Right atrium auricular region (tissue), 2 donors: Measurements from ENCODE around the gene FAM81A. TPM values are rescaled to one million over a fixed set of nuclear protein-coding genes. Genes with fewer than 3 reads are reported as not detected.
A peak's percentile ranks its signal among the peaks of the same experiment; 100 is the strongest.

ENCODE experiments used
- DNase-seq: peaks from one replicate; pipeline ENCODE4 v3.0.0-alpha.2; 2019; ENCODE audit warnings: low spot score
- H3K27ac ChIP-seq, 2 donors: fragments of 200-600 bp; sonication (generic); 1 replicate in 1 of 2; 2 replicates in 1 of 2; pipeline ENCODE4 v1.5.1; 2016 to 2019
- H3K27me3 ChIP-seq, 2 donors: fragments of 200-600 bp; sonication (generic); one replicate each; pipeline versions ENCODE4 v1.5.1 to v1.6.0; 2017 to 2019
- H3K36me3 ChIP-seq: fragments of 200-600 bp; sonication (generic); one replicate; pipeline ENCODE4 v1.5.1; 2016
- H3K4me1 ChIP-seq, 2 donors: fragments of 200-600 bp; sonication (generic); one replicate each; pipeline versions ENCODE4 v1.5.1 to v1.6.0; 2017 to 2019
- H3K4me3 ChIP-seq, 2 donors: fragments of 200-600 bp; sonication (generic); 1 replicate in 1 of 2; 2 replicates in 1 of 2; pipeline ENCODE4 v1.5.1; 2017 to 2019; ENCODE audit warnings: mild to moderate bottlenecking in 1 of 2, moderate library complexity in 1 of 2
- H3K9me3 ChIP-seq, 2 donors: fragments of 200-600 bp; sonication (generic); one replicate each; pipeline ENCODE4 v1.5.1; 2019
- CTCF ChIP-seq, 2 donors: fragments of 200-600 bp; sonication (generic); IDR thresholded peaks; one replicate each; pipeline ENCODE4 v1.5.1; 2019; ENCODE audit warnings: antibody characterized with exemption in 2 of 2
- total RNA-seq, 2 donors: library from RNA; depleted of rRNA; stranded (reverse); fragments of >200 nt; gene quantifications; one replicate each; pipeline ENCODE4 v1.1.0, GENCODE V29; 2016

Gene FAM81A
- total RNA-seq: 1 to 10 TPM in 1 of 2 donors, under 1 TPM in 1; 0.98 to 2.0 TPM

- H3K4me1 ChIP-seq: peaks cover 0 to 17% of the 10 kb centered on the region in 2 donors
- H3K4me3 ChIP-seq: peak within 1 kb of the TSS; percentile 44 to 61
- DNase-seq: peak; percentile 72
- no peak for TF ChIP-seq CTCF (IDR thresholded peaks at IDR 0.05)
- peak within 1 kb of the TSS; percentile 22 to 56 for H3K27ac ChIP-seq
- H3K9me3 ChIP-seq: no peaks in the 10 kb centered on the region
- no peaks in the 10 kb centered on the region for H3K27me3 ChIP-seq
- H3K36me3 ChIP-seq: no peaks in the 10 kb centered on the region
These were observed at the start of gene FAM81A for GRCh38 chr15:59437817-59438624. FAM81A (plus strand) TSS chr15:59438186; CDS start chr15:59458627, 20,441 bp downstream.

GRCh38 chr15:59388670-59389069 lies 49.3 kb upstream of the FAM81A start:
- no peak for DNase-seq
- H3K27me3 ChIP-seq: no peaks in the 10 kb centered on the region
- H3K36me3 ChIP-seq: no peaks in the 10 kb centered on the region
- H3K9me3 ChIP-seq: no peaks in the 10 kb centered on the region
- H3K4me3 ChIP-seq: no peak overlapping the region
- TF ChIP-seq CTCF (IDR thresholded peaks at IDR 0.05): no peak
- no peaks in the 10 kb centered on the region for H3K4me1 ChIP-seq
- no peak overlapping the region for H3K27ac ChIP-seq

- TF ChIP-seq CTCF (IDR thresholded peaks at IDR 0.05): no peak
These were observed 45.7 kb upstream of the FAM81A start for GRCh38 chr15:59392299-59392698.

GRCh38 chr15:59394166-59394661 lies 43.8 kb upstream of the FAM81A start:
- no peak for DNase-seq
- no peak overlapping the region for H3K4me3 ChIP-seq
- no peaks in the 10 kb centered on the region for H3K36me3 ChIP-seq
- H3K4me1 ChIP-seq: no peaks in the 10 kb centered on the region
- H3K27me3 ChIP-seq: no peaks in the 10 kb centered on the region
- no peak for TF ChIP-seq CTCF (IDR thresholded peaks at IDR 0.05)
- no peaks in the 10 kb centered on the region for H3K9me3 ChIP-seq
- H3K27ac ChIP-seq: no peak overlapping the region

More at GRCh38 chr15:59392299-59392698, 45.7 kb upstream of the FAM81A start:
- Histone ChIP-seq H3K9me3 (no peaks in the 10 kb centered on the region), H3K36me3 (no peaks in the 10 kb centered on the region), H3K27ac (no peak overlapping the region), H3K4me1 (no peaks in the 10 kb centered on the region), H3K27me3 (no peaks in the 10 kb centered on the region), H3K4me3 (no peak overlapping the region)
- no peak for DNase-seq

GRCh38 chr15:59396211-59396610 lies 41.8 kb upstream of the FAM81A start:
- Histone ChIP-seq H3K4me3 (no peak overlapping the region), H3K4me1 (peaks cover 0 to 3% of the 10 kb centered on the region in 2 donors), H3K36me3 (no peaks in the 10 kb centered on the region), H3K9me3 (no peaks in the 10 kb centered on the region), H3K27me3 (no peaks in the 10 kb centered on the region), H3K27ac (no peak overlapping the region)
- no peak for TF ChIP-seq CTCF (IDR thresholded peaks at IDR 0.05)
- DNase-seq: no peak
